GM19438 (cell line): ENCODE results near the gene UMODL1.

Experiments used
- ATAC-seq: cut with Tn5 transposase; IDR thresholded peaks from one replicate; pipeline ENCODE4 v1.9.1; 2021; ENCODE audit warnings: low read depth; ENCODE audit not compliant: unreplicated experiment

Gene UMODL1

DNA sequence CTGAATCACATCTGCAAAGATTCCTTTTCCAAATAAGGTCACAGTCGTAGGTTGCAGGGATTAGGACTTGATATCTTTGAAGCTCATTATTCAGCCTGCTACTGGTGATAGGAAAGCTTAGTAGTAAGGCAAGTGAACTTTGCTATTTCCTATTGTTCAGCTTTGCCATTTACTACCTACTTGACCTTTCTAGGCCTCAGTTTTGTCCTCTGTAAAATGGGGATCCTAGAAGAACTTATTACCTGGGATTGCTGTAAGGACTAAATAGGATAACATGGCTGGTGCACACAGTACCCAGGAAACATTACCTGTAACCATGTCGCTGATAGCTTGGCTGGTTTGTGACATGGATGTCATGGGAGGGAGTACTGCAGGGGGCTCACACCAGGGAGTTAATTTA, 24.5 kb downstream of the UMODL1 start:
- no peak for ATAC-seq

DNA sequence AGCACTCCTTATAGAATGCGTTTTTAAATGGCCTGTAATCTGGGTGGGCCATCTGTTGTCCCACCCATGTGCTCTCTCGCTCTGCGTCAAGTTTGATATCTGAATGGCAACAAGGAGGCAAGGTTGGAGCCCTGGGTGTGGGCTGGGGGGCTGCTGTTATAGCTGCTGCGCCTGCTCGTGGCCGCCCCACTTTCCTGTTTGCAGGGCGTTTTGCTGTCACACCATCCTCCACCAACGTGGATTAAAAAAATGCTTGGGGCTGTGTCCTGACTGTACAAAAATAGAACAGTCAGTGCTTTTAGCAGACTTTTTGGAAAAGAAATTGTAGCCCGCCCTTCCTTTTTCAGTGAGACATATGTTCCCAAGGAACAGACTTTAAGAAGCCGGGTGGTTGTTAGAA, 25.4 kb downstream of the UMODL1 start:
- no peak for ATAC-seq

DNA sequence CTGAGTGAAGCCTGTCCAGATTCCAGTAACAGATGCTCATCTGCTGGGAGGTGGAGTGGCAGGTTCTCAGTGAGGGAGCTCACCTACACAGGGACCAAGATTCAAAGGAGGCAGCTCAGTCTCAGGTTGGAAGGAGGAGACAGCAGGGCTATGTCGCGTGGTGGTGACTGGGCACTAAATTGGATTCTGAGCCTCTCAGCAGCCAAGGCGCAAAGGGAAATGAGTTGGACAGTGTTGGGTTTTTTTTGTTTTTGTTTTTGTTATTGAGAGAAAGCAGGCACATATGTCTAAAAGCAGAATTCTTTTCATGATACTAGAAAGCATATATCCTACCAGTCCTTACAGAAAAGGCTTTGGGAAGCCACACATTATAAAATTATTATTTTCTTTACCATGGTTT, 26.2 kb downstream of the UMODL1 start:
- ATAC-seq, result no peak

DNA sequence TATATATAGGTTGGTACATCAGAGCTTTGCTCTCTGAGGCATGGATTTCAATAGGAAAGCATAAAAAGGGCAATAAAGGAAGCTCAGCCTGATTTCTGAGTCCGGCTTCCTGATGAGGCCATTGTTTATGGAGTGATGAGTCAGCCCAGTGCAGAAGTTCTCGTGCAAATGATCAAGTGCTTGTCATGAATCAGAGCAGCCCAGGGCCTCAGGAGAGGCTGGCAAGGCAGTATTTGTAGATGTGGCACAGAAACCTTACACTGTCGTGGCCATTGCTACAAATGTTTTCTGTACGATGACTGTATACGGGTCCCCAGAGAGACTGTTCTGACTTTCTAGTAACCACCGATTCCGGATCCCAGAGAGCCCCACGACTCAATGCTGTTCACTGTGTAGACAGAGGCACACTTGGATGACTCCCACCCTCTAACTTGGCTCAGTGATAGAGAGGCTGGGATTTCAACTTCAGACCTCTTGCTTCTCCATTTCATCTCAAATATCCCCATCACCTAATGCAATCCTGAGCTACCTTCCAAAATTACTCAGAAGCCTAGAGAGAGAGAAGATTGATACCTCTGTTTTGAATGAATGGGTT, 26.8 kb downstream of the UMODL1 start:
- ATAC-seq, result no peak

DNA sequence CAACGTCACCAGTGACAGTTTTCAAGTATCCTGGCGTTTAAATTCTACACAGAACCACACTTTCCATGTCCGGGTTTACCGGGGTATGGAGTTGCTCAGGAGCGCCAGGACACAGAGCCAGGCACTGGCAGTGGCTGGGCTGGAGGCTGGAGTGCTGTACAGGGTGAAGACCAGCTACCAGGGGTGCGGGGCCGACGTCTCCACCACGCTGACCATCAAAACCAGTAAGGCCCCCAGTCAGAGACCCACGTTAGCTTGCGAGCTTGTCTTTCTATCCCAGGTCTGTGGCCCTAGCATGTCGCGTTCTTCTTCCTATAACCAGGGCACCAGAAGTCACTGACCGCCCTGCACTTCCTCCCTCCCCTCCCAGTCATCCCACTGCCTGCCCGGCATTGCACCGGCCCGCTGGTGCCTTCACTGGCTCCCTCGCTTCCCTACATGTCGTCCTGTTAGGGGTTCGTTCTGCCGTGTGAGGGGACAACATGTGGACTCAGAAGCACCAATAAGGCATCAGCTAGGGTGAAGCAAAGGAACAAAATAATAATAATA, 27.9 kb downstream of the UMODL1 start:
- ATAC-seq, result no peak

DNA sequence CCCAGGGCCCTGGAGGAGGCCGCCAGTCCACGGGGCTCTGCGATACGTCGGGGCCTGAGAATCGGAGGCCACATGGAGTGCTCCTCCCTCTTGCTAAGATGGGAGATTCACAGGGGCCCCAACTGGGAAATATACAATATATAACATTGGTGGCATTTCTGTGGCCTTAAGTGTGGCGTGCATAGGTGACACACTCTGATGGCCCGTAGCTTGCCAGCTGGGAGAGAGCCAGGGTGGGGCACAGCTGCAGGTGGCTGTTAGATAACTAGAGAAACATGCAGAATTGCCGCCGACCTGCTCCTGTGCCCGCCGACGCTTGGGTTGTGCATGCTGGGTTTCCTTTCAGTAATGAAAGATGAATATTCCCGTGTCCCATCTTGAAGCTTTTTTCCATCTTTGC, 30.1 kb downstream of the UMODL1 start:
- no peak for ATAC-seq

DNA sequence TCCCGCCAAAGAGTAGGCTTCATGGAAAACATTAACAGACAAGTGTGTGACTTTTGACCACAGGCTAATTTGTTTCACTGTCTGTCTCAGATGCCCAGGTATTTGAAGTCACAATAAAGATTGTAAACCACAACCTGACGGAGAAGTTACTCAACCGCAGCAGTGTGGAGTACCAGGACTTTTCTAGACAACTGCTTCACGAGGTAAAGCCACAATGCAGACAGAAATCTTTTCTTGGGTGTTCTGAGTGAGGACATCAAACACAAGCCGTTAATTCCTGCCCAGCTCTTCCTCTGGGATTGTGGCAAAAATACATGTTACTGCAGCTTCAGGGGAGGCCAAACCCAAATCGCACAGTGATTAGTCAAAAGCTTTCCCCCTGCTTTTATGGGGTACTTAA, 31.0 kb downstream of the UMODL1 start:
- no peak for ATAC-seq

DNA sequence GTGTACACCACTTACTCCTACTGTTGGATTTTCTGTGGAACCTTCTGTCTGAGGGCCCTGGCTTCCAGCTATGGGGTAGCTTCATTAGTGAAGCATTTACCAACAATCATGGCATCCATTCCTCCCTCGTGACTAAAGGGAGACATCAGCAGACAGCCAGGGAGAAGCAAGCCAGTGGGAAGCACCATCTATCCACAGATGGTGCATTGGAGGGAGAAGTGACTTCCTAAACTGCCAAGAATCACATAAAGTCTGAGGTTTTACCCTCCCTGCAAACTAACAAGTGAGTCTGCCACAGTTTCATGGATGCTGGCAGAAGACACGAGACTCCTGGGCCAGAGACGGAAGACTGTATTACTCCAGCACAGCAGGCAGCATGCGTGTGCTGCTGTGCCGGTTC, 31.4 kb downstream of the UMODL1 start:
- ATAC-seq, result no peak

DNA sequence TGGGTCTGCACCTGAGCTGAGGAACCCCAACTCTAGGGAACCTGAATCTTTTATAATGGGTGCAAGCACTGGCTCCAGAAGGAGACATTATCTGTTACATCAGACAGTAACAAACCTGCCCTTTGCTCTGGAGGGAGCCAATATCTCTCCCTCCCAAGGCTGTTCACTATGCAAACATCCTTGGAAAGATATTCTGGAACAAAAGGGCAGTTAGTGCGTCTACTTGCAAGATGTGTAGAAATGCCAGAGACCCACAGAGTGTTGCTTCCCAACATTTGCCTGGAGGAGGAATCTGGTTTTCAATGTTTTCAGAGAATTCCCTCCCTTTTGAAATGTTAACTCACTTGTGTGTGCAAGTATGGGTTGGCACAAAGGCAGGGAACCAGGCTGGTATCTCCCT, 31.9 kb downstream of the UMODL1 start:
- ATAC-seq, result no peak

DNA sequence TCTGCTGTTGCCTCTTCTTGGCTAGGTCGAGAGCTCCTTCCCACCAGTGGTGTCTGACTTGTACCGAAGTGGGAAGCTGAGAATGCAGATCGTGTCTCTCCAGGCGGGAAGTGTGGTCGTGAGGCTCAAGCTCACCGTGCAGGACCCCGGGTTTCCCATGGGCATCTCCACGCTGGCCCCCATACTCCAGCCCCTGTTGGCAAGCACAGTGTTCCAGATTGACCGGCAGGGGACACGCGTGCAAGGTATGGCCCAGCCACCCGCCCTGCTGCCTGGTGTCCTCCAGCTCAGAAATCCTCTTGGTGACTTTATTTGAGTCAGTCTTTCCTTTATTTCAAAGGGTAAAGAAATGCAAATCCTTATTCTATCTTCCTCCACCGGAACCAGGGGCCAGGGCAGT, 32.7 kb downstream of the UMODL1 start:
- no peak for ATAC-seq

DNA sequence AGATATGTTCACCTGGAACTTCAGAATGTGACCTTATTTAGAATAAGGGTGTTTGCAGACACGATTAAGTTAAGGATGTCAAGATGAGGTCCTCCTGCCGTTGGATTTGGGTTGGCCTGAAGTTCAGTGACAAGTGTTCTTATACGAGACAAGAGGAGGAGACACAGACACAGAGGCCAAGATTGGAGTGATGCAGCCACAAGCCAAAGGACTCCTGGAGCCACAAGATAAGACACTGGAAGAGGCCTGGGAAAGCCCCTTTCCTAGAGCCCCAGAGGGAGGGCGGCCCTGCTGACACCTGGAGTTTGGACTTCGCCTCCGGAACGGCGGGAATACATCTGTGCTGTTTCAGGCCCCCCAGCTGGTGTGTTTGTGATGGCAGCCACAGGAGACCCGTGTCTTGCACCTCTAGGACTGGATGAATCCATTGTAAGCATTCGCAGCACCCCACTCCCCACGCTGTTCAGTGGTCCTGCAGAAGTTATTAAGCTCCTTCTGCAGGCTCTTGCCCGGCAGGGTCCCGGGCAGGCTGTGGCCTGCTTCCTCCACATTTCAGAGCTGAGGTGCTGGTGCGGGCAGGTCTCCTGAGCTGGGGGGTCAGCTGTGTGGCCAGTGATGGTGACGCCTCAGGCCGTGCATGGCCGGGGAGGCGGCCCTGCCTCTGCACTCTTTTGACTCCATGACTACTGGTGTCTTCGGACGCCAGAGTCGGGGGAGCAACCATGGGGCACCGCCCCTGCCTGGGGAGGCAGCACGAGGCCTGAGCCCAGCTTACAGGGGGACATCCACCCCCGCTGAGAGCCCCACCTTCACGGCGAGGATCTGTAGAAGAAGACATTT, 34.6 kb downstream of the UMODL1 start:
- ATAC-seq, result no peak

DNA sequence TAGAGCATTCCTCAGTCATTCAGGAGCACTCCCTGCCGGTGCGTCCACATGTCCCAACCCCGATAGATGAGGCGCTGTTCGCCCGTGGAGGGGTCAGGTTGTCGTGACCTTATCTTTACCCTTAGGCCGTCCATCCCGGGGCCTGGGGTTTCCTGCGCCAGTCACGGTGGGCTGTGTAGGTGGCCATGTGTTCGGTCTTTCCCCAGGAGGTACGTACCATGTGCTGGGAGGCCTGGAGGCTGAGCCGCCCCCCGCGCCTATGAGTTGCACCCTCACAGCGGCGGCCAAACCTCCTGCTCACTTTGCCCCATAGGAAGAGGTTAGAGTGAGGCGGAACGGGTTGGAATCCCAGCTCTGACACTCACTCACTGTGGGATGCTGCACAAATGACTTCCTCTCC, 35.3 kb downstream of the UMODL1 start:
- no peak for ATAC-seq

DNA sequence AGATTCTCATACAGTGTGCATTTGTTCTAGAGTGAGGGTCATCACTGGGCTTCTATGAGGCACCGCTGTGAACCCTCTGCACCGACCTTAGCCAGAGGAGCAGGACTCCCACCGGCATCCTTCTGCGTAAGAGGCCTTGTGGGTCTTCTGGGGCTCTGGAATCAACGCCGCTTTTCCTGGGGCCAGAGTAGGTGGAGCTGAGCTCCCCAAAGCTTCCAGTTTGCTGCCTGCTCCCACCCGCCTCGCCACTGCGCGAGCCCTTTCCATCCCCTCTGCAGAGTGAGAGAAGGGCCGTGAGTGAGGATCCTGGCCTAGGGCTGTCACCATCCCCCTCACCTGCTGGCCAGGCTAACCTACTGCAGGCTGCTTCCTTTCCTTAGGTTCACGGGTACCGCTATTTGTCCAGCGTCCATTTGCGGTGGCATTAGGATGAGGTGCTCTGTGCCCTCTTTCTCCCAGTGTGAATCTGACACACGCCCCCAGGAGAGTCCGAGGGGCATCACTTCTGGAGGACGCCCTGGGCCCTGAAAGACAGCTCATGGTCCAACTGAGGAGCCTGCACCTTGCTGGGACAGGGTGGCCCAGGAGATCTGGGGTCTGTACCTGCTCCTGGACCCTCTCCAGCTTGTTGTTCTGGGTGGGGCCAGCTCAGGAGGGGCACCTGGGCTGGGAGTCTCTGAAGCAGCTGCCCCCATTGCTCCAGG, 36.2 kb downstream of the UMODL1 start:
- no peak for ATAC-seq

DNA sequence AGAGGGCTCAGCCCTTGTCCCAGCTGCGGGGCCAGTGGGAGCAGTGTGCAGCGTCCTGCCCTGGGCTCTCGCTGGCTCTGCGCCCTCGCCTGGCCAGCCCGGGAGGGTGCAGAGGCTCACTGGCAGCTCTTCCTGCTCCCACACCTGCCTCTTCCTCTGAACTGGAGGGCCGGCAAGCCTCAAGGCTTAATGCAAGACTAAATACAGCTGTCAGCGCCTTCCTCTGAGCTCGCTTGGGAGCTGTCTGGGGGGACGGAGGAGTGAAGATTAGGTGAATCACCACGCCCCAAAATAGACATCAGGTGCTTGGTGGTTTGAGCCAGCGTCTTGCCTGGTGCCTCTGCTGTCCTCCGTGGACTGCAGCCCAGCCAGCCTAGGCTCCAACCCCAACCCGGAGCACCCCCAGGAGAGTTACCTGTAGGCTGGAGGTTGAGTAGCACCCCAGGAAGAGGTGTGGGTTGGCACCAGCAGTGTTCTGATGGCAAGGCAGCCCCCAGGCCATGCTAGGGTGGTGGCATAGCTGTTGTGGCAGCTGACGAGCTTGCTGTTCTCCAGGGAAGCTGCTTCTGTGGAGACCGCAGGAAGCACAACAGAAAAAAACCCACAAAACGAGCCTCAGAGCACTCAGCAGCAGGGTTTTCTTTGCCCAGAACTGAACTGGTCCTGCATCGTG, 36.9 kb downstream of the UMODL1 start:
- ATAC-seq, result peak; percentile 86

DNA sequence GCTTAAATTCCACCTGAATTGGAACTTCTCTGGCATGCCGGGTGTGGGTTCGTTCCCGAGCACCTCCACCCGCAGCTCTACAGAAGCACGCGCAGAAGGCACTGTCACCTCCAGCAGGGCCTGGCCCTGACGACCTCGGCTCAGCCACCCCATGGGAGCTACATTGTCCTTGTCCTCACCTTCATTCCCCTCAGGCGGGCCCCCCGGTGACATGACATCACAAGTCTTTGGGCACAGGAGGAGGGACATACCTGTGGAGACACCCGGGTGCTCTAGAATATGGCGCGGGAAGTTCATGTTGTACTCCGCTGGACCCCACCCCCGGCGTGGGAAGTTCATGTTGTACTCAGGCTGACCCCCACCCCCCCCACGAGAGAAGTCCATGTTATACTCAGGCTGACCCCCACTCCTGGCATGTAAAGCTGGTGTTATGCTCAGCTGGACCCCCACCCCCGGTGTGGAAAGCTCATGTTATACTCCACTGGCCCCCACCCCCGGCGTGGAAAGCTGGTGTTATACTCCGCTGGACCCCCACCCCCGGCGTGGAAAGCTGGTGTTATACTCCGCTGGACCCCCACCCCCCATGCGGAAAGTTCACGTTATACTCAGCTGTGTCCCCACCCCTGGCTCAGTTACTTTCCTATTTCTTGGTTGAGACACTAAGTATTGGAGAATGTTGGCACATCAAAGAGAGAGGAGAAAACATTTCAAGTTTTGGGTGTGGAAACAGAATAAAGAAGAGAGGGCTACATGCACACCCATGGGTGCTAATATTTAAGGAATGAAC, 37.6 kb downstream of the UMODL1 start:
- ATAC-seq, result no peak

DNA sequence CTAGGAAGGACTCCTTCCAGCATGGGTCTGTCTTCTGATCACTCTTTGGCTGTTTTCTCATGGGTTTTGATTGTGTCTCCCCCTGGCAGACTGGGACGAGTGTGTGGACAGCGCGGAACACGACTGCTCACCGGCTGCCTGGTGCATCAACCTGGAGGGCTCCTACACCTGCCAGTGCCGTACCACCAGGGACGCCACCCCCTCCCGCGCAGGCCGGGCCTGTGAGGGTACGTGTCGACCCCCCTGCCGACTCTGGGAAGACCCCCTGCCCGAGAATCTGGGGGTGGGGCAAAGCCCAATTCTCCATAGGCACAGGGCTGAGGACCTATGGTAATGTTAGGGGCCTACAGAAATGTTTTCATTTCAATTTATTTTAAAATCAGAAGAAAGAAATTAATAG, 38.4 kb downstream of the UMODL1 start:
- no peak for ATAC-seq

DNA sequence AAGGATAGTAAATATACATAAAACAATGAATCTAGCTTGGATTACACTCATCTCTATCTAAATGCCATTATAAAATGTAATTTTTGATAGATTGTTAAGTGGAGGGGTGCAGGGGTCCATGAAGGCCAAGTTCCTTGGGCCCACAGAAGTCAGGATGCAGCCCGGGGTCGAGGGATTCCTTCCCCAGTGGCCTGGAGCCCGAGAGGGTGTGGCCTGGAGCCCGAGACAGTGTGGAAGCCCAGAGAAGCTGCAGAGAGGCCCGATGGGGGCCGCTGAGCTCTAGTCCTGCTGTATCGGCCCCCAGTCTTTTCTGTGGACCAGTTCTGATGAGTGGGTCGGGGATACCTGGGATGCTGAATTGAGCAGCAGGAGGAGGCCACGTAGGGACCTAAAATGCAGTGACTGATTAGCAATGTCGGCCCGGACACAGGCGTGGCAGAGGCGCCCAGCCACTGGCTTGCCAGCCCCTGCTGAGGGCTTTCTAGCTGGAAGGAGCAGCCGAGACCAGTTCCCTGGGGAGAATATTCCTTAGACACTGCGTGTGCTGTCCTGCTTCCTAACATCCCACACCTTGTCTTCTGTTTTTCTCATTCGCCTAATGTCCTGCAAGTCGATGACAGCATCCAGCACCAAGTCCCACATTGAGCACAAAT, 38.9 kb downstream of the UMODL1 start:
- no peak for ATAC-seq

DNA sequence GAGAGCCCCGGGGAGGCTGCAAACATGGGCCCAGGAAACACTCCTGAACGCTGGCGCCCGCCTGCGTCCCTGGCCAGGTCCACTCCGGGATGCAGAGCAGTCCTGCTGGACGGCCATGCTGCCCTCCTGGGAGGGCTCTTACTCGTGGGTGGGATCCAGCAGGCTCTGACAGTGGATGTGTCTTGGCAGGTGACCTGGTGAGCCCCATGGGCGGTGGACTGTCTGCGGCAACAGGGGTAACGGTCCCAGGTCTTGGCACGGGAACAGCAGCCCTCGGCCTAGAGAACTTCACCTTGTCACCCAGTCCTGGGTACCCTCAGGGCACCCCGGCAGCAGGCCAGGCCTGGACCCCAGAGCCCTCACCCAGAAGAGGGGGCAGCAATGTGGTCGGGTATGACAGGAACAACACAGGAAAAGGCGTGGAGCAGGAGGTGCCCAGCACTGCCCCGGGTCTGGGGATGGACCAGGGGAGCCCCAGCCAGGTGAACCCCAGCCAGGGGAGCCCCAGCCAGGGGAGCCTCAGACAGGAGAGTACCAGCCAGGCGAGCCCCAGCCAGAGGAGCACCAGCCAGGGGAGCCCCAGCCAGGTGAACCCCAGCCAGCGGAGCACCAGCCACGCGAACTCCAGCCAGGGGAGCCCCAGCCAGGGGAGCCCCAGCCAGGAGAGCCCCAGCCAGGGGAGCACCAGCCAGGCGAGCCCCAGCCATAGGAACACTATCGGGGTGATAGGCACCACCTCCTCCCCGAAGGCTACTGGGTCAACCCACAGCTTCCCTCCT, 39.8 kb downstream of the UMODL1 start:
- ATAC-seq, result no peak

DNA sequence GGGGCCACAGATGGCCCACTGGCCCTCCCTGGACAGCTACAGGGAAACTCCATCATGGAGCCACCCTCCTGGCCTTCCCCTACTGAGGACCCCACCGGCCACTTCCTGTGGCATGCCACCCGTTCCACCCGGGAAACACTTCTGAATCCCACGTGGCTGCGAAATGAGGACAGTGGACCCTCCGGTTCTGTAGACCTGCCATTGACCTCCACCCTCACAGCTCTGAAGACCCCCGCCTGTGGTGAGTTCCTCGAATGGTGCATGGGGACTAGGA, 40.3 kb downstream of the UMODL1 start:
- no peak for ATAC-seq
